A673 (cell line): Measurements from ENCODE around the gene THSD4. TPM values are rescaled to one million over a fixed set of nuclear protein-coding genes. Genes with fewer than 3 reads are reported as not detected.
A peak's percentile ranks its signal among the peaks of the same experiment; 100 is the strongest.

Source experiments
- BruUV-seq: library from RNA; stranded (reverse); fragments of 400-500 nt; replicated peaks from 2 replicates; lab custom pipeline; 2021; lab: Mats Ljungman, UMichigan
- CTCF ChIA-PET: fragments of 300-600 bp; sonication (Branson Sonifier 250); formaldehyde crosslinking; loops from one replicate; lab custom pipeline; 2022; ENCODE audit warnings: antibody characterized with exemption; lab: Charles Lee
- POLR2A ChIA-PET: fragments of 300-600 bp; sonication (Branson Sonifier 250); formaldehyde crosslinking; loops from one replicate; lab custom pipeline; 2022; ENCODE audit warnings: antibody characterized with exemption; ENCODE audit not compliant: low non-redundant PET; lab: Charles Lee
- DNase-seq: peaks from one replicate; pipeline ENCODE4 v3.0.0-alpha.2; 2015; ENCODE audit warnings: low spot score
- H3K27ac ChIP-seq: fragments of 200-600 bp; sonication (generic); 2 replicates; pipeline ENCODE4 v1.5.1; 2016; ENCODE audit warnings: mixed run types, low read depth, mild to moderate bottlenecking, mixed read lengths, antibody characterized with exemption, low read length; ENCODE audit not compliant: poor library complexity, severe bottlenecking
- H3K27me3 ChIP-seq: fragments of 200-600 bp; sonication (generic); replicated peaks from 2 replicates; pipeline ENCODE4 v1.6.1; 2017; ENCODE audit warnings: mixed run types, low read depth, mild to moderate bottlenecking, mixed read lengths, antibody characterized with exemption, low read length; ENCODE audit not compliant: insufficient read depth, poor library complexity
- H3K36me3 ChIP-seq: fragments of 200-600 bp; sonication (generic); 2 replicates; pipeline ENCODE4 v1.6.1; 2016; ENCODE audit warnings: mixed run types, mild to moderate bottlenecking, mixed read lengths, antibody characterized with exemption, low read length; ENCODE audit not compliant: insufficient read depth, poor library complexity, severe bottlenecking
- H3K4me1 ChIP-seq: fragments of 200-600 bp; sonication (generic); 2 replicates; pipeline ENCODE4 v1.6.1; 2017; ENCODE audit warnings: mixed run types, mild to moderate bottlenecking, mixed read lengths, antibody characterized with exemption, low read length; ENCODE audit not compliant: insufficient read depth, poor library complexity, severe bottlenecking
- H3K4me3 ChIP-seq: fragments of 200-600 bp; sonication (generic); 2 replicates; pipeline ENCODE4 v1.5.1; 2016; ENCODE audit warnings: low read depth, mixed run types, mild to moderate bottlenecking, mixed read lengths, low read length; ENCODE audit not compliant: poor library complexity, severe bottlenecking
- H3K9me3 ChIP-seq: fragments of 200-600 bp; sonication (generic); 2 replicates; pipeline ENCODE4 v1.6.1; 2016; ENCODE audit warnings: mixed run types, low read depth, mild to moderate bottlenecking, mixed read lengths, antibody characterized with exemption, low read length; ENCODE audit not compliant: poor library complexity, severe bottlenecking
- CTCF ChIP-seq: fragments of 300-800, 200-600 bp; sonication (generic); conservative IDR thresholded peaks from 2 replicates; pipeline ENCODE4 v1.5.1; 2017; ENCODE audit warnings: low read depth, mild to moderate bottlenecking, antibody characterized with exemption, low read length, moderate library complexity, mixed read lengths
- EZH2 ChIP-seq: fragments of 200-600 bp; sonication (generic); IDR thresholded peaks from 2 replicates; pipeline ENCODE4 v1.6.1; 2017; ENCODE audit warnings: borderline replicate concordance, low read depth, mild to moderate bottlenecking, mixed read lengths, antibody characterized with exemption, low read length; ENCODE audit not compliant: poor library complexity, severe bottlenecking
- intact Hi-C: fragments of 100-400 bp; cut with micrococcal nuclease; formaldehyde crosslinking; loops from one replicate; pipeline ENCODE4 v1.10.0; 2022; ENCODE audit not compliant: unreplicated experiment
- total RNA-seq: library from RNA; stranded (reverse); gene quantifications from 2 replicates; pipeline ENCODE4 v1.2.3, GENCODE V29; 2021

The THSD4 gene
- total RNA-seq, 1 experiment from 2014 or later: 2.4 TPM

- intact Hi-C loops: loop anchor here (5.0 kb wide), 3 partner anchors 246 to 551 kb away; partner anchors contain the start of genes LRRC49 and THAP10
- H3K4me1 ChIP-seq: no peaks in the 10 kb centered on the region
- no peak overlapping the region for H3K4me3 ChIP-seq
- CTCF ChIA-PET: interaction anchor here (2.4 kb wide), 1 partner anchor 57 kb away, joined by 10 read pairs; no protein-coding TSS in a partner anchor
- peak; percentile 55 for DNase-seq
- POLR2A ChIA-PET: interaction anchor here (0.6 kb wide), 1 partner anchor 181 kb away, joined by 3 read pairs; no protein-coding TSS in a partner anchor
- H3K36me3 ChIP-seq: no peaks in the 10 kb centered on the region
- no peaks in the 10 kb centered on the region for H3K27me3 ChIP-seq
- BruUV-seq: no TSS peak
- no peak overlapping the region for H3K27ac ChIP-seq
- TF ChIP-seq CTCF (peak; percentile 87), EZH2 (no peak)
- no peaks in the 10 kb centered on the region for H3K9me3 ChIP-seq
Observed at GRCh38 chr15:71443538-71443937, 328.3 kb downstream of the THSD4 start.

DNA sequence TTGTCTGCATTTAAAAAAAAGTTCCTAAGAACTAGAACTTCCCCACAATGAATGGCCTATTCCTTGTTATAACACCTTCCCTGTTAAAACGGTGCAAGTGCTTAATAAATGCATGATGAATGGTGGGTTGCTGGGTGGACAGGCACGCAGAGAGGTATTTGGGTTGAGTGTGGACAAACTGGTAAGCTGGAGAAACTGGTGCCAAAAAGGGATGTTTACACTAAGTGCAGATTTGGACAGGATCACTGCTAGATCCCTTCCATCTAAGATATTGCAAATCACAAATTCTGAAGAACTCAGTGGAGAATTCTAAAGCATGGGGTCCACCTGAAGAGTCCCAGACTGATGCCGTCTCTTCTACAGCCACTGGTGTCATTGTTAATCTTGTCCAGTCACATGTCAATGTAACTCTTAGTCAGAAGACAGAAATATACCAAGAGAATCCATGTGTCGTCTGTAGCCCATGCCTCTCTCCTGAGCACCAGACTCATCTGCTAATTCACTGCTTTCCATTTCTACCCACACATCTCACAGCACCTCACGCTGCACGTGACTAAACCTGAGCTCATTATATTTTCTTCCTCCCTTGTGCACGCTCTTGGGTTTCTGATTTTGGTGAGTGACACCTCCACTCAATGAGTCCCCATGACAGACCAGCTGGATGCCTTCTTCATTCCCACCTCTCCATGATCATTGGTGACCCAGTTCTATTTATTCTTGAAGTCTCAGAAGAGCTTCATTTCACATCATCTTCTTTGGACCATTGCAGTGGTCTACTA lies 328.9 kb downstream of the THSD4 start:
- no TSS peak for BruUV-seq
- H3K9me3 ChIP-seq: no peaks in the 10 kb centered on the region
- no peaks in the 10 kb centered on the region for H3K36me3 ChIP-seq
- H3K27me3 ChIP-seq: no peaks in the 10 kb centered on the region
- H3K4me3 ChIP-seq: no peak overlapping the region
- no peak for DNase-seq
- no peaks in the 10 kb centered on the region for H3K4me1 ChIP-seq
- CTCF ChIA-PET: interaction anchor here (0.6 to 2.4 kb wide), 2 partner anchors 10 to 58 kb away, joined by 4 to 10 read pairs; no protein-coding TSS in a partner anchor
- intact Hi-C loops: loop anchor here (5.0 kb wide), 3 partner anchors 247 to 552 kb away; partner anchors contain the start of genes LRRC49 and THAP10
- TF ChIP-seq CTCF: no peak
- no peak for TF ChIP-seq EZH2
- POLR2A ChIA-PET: interaction anchor here (0.6 kb wide), 1 partner anchor 180 kb away, joined by 3 read pairs; no protein-coding TSS in a partner anchor
- H3K27ac ChIP-seq: no peak overlapping the region

GRCh38 chr15:71444866-71445590 lies 329.8 kb downstream of the THSD4 start:
- no peaks in the 10 kb centered on the region for H3K9me3 ChIP-seq
- no peaks in the 10 kb centered on the region for H3K4me1 ChIP-seq
- BruUV-seq: no TSS peak
- H3K4me3 ChIP-seq: no peak overlapping the region
- DNase-seq: no peak
- ChIA-PET POLR2A (no interaction called here), CTCF (interaction anchor here (0.6 to 2.4 kb wide), 2 partner anchors 11 to 59 kb away, joined by 4 to 10 read pairs; no protein-coding TSS in a partner anchor)
- intact Hi-C loops: loop anchor here (5.0 kb wide), 5 partner anchors 207 to 553 kb away; partner anchors contain the start of genes LRRC49 and THAP10
- no peaks in the 10 kb centered on the region for H3K36me3 ChIP-seq
- no peaks in the 10 kb centered on the region for H3K27me3 ChIP-seq
- TF ChIP-seq EZH2 (no peak), CTCF (no peak)
- H3K27ac ChIP-seq: no peak overlapping the region
